Effector CD8-positive, alpha-beta T cell (primary cell): ENCODE measurements around the gene DUSP9.
"Not testable (repeated sequence)": the region's sequence is repeated elsewhere in the genome, so short reads cannot be mapped to it uniquely, and the experiment has no call there.

ENCODE experiments used
- DNase-seq: peaks from one replicate; lab custom pipeline; 2025; lab: John Stamatoyannopoulos, UW

Gene DUSP9

DNA sequence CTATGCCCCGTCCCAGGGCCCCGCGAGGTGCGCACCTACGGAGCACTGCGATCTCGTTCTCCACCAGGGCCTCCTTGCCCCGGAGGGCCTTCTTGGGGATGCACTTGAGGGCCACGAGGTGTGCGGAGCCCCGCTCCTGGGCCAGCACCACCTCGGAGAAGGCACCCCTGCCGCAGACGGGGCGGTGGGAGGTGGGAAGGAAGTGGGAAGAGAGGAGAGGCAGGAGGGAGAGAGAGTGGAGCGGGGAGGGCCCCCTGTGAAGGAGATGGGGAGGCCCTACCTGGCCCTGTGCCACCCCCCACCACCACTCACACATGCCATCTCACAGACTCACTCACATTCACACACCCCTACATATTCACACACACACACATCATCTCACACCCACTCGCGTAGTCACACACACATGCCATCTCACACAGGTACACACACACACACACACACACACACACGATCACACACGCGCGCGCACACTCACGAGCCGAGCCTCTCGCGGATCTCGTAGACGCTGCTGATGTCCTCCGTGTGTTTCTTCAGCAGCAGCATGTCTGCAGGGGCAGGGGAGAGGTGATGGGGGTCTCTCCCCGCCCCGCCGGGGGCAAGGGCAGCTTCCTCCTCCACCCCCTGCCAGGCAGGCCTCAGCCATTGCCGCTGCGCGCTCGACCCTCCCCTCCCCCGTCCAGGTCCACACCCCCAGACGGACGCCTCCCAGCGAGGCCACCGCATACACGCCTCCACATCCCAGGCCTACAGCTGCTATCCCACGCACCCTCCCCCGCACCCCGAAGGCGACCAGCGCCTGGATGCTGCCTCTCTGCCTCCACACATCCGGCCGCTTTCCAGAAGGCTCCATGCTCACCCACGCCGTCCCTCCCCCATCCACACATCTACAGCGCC is 25.8 kb downstream of the DUSP9 start:
- no peak for DNase-seq

DNA sequence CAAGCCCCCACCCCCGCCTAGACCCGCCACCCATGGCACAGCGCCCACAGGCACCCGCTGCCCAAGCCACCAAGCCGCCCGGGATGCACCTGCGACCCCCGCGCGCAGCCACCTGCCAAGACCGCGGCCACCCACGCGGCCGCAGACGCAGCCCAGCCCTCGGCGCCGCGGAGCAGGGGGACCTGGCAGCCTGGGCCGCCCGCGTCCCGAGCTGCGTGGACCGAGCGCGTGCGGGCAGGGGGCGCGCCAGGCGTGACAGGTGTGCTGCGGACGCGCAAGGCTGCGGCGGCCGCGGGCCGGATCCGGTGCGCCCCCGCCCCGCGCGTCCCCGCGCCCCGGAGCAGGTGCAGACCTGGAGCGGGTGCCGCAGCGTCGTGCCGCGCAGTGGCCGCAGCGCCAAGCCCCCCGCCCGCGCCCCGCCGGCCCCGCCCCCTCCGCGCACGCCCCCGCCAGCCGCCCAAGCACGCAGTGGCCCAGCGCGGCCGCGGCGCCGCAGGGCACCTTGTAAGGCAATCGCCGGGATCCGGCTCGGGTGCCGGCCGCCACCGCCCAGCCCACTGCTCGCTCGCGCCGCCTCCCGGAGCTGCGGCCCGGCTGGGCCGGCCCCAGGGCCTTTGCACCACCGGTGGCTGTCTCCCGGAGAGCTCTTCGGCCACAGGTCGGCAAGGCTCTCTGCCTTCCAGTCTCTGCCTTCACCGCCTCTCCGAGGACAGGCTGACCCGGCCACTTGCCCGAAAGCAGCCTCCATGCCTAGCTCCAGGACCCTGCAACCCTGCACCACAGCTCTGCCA is 26.6 kb downstream of the DUSP9 start, which contains the start of gene PNCK:
TSS of gene PNCK (minus strand) at position 386 of the 791 bp plus-strand sequence. CDS start 737 bp downstream, outside the sequence.
- no peak for DNase-seq

DNA sequence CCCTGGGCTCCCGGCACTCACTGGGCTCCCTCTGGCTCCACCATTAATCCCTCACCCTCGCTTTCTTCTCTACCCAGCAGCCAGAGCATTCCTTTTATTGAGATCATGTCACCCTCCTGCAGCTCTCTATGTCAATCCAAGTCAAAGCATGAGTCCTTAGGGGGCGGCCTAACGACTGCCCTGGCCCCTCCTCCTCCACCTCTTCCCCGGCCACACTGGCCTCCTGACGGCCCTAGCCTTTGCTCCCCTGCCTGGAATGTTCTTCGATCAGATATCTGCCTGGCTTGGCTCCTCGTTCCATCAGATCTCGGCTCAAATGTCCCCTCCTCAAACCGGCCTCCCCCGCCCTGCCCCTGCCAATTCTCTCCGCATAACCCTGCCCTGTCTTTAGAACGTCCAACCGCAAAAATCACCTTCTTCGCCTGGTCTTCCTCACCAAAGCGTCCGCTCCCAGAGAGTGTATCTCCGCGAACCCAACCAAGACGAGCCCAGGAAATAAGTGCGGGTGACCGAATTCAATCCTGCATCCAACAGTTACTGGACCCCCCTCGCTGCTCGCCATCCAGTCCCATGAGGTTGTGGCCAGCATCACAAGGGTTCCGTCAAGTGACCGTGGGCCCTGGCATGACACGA is 27.3 kb downstream of the DUSP9 start:
- DNase-seq, result no peak

DNA sequence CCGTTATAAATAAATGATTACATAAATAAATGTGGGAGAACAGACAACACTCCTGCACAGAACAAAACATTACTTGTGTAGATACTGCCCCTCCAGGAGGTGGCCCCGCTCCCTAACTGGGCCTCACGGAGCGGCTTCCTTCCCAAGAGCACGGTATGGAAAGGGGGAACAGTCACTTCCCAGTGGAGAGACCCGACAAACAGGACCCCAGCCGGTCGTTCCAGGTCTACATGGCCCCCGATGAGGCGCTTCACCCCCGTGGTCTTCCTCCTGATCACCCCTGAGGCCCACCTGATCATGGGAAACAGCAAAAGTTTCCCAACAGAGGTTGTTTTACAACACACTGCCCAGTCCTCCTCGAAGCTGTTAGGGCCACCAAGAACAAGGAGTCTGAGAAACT is 34.2 kb downstream of the DUSP9 start:
- no peak for DNase-seq

DNA sequence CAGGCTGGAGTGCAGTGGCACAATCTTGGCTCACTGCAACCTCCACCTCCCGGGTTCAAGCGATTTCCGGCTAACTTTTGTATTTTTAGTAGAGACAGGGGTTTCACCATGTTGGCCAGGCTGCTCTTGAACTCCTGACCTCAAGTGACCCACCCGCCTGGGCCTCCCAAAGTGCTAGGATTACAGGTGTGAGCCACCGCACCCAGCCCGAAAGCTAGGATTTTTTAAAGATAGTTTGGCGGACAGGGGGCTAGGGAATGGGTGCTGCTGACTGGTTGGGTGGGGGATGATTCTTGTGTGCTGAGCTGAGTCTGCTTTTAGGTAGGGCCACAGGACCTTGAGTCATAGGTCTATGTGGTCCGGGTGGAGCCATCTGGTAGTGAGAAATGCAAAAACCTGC is 36.5 kb downstream of the DUSP9 start:
- DNase-seq, result not testable (repeated sequence)

DNA sequence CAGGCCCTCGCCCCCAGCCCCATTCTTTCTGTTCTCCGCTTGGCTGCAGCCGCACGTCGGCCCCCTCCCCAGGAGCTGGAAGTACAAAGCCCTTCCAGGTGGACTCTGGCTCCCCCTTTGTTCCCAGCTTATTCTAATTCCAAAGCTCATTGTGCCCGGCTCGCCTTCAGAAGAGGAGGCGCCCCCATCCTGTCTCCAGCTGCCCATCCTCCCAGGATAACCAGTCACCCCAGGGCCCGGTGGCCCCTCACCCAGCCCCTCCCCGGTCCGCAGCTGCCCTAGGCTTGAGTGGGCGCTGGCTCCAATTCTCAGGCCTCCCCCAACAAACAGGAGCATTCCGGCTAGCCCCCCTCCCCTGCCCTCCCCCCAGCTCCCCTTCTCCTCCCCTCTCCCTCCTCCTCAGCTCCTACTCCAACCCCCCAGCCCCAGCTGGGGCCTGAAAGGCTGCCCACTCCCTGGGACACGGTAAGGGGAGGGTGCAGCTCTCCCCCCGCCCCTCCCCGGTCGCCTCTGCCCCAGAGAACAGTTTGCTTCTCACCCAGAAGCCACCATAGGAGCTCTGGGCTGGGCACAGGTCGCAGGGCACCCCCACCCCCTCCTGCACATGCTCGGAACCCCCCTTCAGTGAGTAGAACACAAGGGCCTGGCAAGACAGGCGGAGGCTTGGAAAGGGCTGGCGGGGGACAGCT is 37.6 kb downstream of the DUSP9 start:
- no peak for DNase-seq

DNA sequence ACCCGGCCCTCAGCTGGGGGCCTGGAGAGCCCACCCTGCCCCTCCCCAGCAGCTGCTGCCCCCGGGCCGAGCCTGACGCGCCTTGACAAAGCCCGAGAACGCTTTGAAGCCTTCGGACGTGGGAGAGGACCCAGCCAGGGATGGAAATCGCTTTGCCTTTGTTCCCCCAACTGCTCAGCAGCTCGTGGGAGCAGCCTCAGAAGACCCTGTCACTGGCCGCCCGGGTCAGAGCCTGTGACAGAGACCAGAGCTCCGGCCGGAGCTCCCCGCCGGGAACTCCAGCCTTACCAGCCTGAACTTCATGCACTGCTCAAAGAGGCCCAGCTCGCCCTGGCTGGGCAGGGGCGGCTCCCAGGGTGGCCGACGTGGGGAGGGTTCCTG is 38.1 kb downstream of the DUSP9 start:
- no peak for DNase-seq

DNA sequence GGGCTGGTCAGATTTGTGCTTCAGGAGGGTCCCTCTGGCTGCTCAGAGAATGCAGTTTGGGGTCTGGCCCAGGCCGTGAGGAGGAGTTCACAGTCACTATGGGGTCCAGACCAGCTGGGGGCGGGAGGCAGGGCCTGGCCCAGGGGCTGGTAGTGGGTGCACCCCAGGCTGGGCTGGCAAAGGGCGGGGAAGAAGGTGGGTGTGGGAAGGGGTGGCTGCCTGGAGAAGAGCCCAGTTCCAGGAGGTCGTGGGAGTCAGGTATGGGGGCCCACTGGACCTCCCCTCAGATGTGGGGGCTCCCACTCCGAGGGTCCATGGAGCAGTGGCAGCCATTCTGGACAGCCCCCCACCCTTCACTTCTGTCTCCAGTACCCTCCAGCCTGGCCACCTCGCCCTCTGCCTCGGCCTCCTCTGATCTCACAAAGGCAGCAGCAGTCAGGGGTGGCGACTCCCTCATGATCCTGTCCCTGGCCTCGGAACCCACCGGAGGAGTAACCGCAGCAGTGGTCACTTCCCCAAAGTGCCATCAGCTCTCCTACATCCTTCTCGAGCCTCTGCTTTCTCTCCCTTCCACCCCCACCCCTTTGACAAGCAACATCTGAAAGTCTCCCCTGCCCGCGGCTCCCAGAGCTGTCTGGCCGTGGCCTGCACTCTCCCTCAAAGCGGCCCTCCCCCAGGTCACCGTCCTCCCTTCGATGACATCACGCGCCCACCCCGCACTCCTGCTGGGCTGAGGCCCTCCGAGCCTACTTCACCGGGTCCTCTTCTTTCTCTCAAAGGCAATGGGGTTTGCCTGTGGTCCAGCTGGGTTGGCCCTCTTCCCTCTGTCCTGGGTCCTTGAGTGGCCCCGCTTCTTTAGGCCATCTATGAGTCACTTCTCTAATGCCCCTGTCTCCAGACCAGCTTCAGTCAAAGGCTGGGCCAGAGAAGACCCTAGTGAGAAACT is 39.0 kb downstream of the DUSP9 start:
- no peak for DNase-seq

DNA sequence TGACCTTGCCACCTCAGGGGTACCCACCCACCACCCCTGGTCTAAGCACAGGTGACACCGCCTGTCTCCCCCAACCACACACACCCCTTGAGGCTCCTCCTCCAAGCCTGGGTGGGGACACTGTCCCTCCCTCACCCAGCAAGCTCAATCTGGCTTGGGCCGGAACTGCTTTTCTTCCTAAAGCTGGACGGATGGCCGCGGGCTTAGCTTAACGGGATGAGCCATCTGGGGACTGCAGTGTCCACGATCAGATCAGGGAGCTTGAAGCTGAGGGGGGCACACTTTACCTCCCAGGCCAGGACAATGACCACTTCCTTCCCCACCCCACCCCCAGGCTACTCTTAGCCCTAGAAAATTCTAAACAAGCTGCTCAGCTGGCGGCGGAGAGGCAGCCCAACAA is 39.7 kb downstream of the DUSP9 start:
- DNase-seq, result no peak

DNA sequence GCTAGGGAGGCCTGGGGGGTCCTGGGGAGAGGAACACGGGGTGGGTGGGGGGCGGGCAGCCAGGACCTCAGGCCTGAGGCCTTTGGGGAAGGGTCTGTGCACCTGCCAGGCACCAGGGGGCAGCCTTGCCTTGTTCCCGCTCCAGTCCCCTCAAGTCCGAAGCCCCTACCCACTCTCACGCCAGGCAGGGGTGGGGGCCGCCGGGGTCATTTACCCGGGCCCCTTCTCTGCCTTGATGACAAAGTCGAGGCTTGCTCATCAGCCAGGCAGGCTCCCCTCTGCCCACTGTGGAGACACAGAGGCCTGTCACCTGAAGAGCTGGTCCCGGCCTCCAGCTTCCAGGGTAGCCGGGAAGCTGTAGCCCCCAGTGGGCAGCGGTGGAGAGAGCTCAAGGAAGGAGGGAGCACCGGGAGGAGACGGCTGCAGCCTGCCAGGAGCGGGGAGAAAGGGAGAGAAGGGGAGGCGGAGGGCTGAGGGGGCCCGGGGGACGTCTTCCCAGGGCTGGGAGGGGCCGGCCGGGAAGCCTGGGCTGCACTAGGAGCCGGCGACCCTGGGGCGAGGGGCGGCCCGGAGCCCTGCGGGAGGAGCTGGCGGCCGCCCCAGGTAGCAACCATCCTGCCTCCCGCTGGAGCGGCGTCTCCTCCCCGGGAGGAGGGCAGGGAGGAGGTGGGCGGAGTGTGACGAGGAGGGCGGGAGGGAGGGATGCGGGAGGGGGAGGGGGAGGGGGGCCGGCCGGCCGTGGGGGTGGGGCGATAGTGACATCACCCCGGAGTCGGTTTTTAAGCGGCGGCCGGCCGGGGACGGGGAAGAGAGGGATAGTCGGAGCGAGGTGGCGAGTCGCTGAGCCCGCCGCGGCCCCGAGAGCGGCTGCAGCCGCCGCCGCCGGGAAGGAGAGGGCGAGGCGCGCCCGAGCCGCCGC is 40.4 kb downstream of the DUSP9 start, which contains the start of gene SLC6A8:
TSS of gene SLC6A8 (plus strand) at position 806 of the 919 bp plus-strand sequence. CDS start 649 bp downstream, outside the sequence.
- DNase-seq, result peak; percentile 9

DNA sequence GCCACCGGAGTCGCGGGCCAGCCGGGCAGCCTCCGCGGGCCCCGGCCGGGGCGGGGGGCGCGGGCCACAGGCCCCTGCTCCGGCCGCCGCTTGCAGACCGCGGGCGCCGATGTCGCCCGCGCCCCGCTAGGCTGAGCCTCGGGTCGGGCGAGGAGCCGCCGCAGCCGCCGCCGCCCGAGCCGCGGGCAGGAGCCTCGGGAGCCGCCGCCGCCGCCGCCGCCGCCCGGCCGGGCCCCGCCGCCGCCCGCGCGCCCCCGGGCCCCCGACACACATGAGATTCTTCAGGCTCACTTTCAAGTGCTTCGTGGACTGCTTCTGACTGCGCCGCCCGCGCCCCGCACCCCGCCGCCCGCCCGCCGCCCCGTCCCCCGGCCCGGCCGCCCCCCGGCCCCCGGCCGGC is 41.1 kb downstream of the DUSP9 start:
- no peak for DNase-seq

DNA sequence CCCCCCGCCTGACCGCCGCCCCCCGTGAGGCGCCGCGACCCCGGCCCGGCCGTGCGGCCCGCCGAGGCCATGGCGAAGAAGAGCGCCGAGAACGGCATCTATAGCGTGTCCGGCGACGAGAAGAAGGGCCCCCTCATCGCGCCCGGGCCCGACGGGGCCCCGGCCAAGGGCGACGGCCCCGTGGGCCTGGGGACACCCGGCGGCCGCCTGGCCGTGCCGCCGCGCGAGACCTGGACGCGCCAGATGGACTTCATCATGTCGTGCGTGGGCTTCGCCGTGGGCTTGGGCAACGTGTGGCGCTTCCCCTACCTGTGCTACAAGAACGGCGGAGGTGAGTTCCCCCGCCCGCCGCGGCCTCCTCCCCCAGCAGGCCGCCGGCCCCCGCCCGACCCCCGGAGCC is 41.5 kb downstream of the DUSP9 start:
- no peak for DNase-seq

DNA sequence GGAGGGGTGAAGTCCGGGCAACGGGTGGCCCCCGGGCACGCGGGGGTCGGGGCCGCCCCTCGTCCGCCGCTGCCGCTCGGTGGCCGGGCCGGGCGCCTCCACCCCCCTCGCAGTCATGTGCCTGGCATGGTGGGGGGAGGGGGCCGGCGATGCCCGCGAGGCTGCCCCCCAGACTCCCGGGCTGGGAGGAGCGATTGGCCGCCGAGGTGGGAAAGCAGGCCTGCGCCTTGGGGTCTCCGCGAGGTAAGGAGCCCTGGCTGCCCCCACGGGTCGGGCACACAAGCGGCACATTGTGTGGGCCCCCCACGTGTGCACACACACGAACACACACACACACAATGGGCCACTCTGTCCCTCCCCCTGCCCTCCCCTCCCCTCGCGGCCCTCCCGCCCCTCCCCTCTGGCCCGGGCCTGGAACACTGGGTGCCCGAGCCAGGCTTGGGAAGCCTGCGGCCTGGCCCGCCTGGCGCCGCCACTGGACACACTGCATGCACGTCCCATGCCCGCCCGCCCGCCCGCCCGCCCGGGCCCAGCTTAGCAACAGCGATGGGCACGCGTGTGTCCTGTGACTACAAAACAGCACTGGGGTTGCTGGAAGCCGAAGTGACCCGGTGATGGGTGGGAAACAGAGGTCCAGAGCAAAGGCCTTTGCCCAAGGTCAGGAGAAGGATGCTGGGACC is 42.0 kb downstream of the DUSP9 start:
- DNase-seq, result no peak

DNA sequence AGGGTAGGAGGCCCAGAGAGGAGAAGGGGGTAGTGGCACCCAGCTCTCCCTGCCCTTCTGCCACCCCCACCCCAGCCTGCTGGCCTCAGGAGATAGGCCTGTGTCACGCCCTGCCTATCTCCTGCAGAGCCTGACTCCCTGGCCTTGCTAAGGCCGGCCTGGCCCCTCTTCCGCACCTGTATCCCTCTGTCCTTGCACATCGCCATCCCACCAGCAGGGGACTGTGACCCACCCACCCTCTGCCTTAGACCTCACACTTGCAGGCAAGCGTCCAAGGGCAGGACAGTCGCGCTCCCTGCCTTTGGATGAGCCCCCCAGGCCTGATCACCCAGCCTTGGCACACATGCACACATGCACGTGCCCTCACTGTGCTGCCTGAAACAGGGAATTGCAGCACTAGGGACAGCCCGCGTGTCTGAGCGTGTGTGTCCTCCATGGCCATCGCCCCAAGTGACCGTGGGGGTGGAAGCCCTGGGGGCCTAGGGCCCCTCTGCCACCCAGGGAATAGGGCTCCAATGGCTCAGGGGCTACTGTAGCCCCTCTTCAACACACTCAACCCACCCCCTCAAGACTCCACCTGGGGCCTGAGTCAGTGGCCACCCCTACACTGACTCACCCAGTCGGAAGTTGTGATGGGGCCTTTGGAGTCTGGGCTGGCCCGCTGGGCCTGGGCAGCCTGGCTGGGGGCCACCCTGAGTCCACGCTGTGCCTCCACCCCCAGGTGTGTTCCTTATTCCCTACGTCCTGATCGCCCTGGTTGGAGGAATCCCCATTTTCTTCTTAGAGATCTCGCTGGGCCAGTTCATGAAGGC is 42.9 kb downstream of the DUSP9 start:
- no peak for DNase-seq

DNA sequence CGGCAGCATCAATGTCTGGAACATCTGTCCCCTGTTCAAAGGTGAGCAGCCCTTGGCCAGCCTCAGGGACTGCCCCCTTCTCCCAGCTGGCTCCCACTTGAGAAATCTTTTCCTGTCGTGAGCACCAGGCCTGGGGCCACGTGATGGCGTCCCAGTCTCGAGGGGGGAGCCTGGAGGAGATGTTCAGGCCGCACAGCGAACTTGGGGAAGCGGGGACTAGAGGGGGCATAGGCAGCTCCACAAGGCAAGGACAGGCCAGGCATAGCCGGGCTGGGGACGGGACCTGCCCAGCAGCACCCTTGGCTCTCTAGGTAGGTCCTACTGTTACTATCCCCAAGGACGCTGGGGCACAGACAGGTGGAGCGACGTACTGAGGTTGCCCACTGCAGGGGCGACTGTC is 43.5 kb downstream of the DUSP9 start:
- DNase-seq, result no peak

DNA sequence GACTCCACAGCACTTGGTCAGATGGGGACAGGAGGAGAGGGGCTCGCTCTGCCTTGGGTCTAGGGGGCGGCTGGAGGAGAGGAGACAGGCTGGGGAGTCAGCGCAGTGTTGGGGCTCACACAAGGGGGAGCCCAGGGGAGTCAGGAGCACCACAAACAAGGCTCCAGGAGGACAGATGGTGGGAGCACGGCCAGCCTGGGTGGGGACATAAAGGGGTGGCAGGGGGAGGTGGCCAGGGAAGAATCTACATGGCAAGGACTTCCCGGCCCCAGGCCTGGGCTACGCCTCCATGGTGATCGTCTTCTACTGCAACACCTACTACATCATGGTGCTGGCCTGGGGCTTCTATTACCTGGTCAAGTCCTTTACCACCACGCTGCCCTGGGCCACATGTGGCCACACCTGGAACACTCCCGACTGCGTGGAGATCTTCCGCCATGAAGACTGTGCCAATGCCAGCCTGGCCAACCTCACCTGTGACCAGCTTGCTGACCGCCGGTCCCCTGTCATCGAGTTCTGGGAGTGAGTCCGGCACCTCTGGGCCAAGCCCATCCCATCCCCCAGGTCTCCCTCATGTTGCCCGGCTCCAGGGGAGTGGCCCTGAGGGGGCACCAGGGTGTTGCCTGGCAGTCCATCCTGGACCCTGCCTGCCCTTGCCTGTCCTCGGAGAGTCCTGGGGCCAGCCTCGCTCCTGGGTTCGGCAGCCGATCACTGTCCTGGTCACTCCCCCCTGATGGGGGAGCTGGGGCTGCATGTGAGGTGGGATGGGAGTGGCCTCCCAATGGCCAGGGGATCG is 44.2 kb downstream of the DUSP9 start:
- DNase-seq, result not testable (repeated sequence)

DNA sequence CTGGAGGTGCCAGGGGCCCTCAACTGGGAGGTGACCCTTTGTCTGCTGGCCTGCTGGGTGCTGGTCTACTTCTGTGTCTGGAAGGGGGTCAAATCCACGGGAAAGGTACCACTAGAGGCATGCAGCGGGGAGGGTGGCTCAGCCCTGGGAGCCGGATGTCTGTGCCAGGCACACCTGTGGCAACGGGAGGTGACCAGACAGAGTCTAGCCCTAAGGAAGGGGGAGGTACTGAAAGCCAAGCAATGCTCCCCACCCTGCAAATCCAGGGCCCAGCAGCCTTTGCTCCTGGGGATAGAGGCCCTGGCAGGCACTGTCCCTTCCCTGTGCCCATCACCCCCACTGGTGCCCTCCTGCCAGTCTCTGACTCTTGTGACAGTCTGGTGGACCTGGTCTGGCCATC is 45.0 kb downstream of the DUSP9 start:
- no peak for DNase-seq
